DND-41 (cell line): Measurements from ENCODE around the gene LETM1.

Experiments
- ATAC-seq: fragments of 200-7000 bp; cut with Tn5 transposase; 3 replicates; pipeline ENCODE4 v1.9.1; 2021; ENCODE audit warnings: low read depth; ENCODE audit not compliant: insufficient read depth
- DNase-seq: peaks from one replicate; pipeline ENCODE4 v3.0.0-alpha.2; 2020
- H2AFZ ChIP-seq: 2 replicates; pipeline ENCODE4 v1.6.0; 2012; ENCODE audit warnings: low read depth, low read length
- H3K27ac ChIP-seq: 2 replicates; pipeline ENCODE4 v1.5.1; 2012; ENCODE audit warnings: low read length, inconsistent platforms
- H3K27me3 ChIP-seq: fragments of 200-600 bp; sonication (generic); 2 replicates; pipeline ENCODE4 v1.6.0; 2012; ENCODE audit warnings: low read length, mild to moderate bottlenecking, inconsistent platforms; ENCODE audit not compliant: insufficient read depth, poor library complexity
- H3K36me3 ChIP-seq: 2 replicates; pipeline ENCODE4 v1.5.1; 2012; ENCODE audit warnings: low read length, inconsistent platforms; ENCODE audit not compliant: insufficient read depth
- H3K4me1 ChIP-seq: 2 replicates; pipeline ENCODE4 v1.5.1; 2012; ENCODE audit warnings: mild to moderate bottlenecking, low read length; ENCODE audit not compliant: insufficient read depth
- H3K4me2 ChIP-seq: 2 replicates; pipeline ENCODE4 v1.6.0; 2012; ENCODE audit warnings: mild to moderate bottlenecking, moderate library complexity, low read length, inconsistent platforms; ENCODE audit not compliant: insufficient read depth
- H3K4me3 ChIP-seq, 2 experiments: fragments of 200-600 bp in 1 of 2; shearing (Covaris generic) in 1 of 2; 2 replicates each; pipeline ENCODE4 v1.5.1; 2012 to 2016; ENCODE audit warnings: inconsistent platforms in 2 of 2, low read length in 2 of 2, mild to moderate bottlenecking in 2 of 2, low read depth in 1 of 2, moderate library complexity in 1 of 2
- H3K79me2 ChIP-seq: 2 replicates; pipeline ENCODE4 v1.6.0; 2012; ENCODE audit warnings: low read length, inconsistent platforms; ENCODE audit not compliant: insufficient read depth
- H3K9ac ChIP-seq: 2 replicates; pipeline ENCODE4 v1.6.0; 2012; ENCODE audit warnings: low read depth, mild to moderate bottlenecking, inconsistent platforms, low read length, moderate library complexity
- H3K9me3 ChIP-seq: 2 replicates; pipeline ENCODE4 v1.5.1; 2012; ENCODE audit warnings: low read length, moderate library complexity, mild to moderate bottlenecking, inconsistent platforms; ENCODE audit not compliant: insufficient read depth, severe bottlenecking
- H4K20me1 ChIP-seq: 2 replicates; pipeline ENCODE4 v1.6.0; 2012; ENCODE audit warnings: low read length; ENCODE audit not compliant: insufficient read depth
- CTCF ChIP-seq: IDR thresholded peaks from 2 replicates; pipeline ENCODE4 v1.5.1; 2012; ENCODE audit warnings: borderline replicate concordance, low read length, moderate library complexity, mild to moderate bottlenecking; ENCODE audit not compliant: poor library complexity, severe bottlenecking; ENCODE audit errors: extremely low read depth
- EZH2 ChIP-seq: IDR thresholded peaks from 3 replicates; pipeline ENCODE4 v1.6.1; 2012; ENCODE audit warnings: borderline replicate concordance, low read depth, mild to moderate bottlenecking, moderate library complexity, low read length, inconsistent platforms; ENCODE audit not compliant: severe bottlenecking

The LETM1 gene

GRCh38 chr4:1842993-1843448 is 12.9 kb downstream of the LETM1 start:
- peaks cover 74% of the 10 kb centered on the region for H3K79me2 ChIP-seq
- no peak for DNase-seq
- H3K9ac ChIP-seq: no peak overlapping the region
- no peaks in the 10 kb centered on the region for H3K27me3 ChIP-seq
- TF ChIP-seq CTCF (no peak), EZH2 (no peak)
- H3K36me3 ChIP-seq: peaks cover 84% of the 10 kb centered on the region
- no peak overlapping the region for H3K4me2 ChIP-seq
- no peak overlapping the region for H3K4me3 ChIP-seq
- no peak for ATAC-seq
- H3K4me1 ChIP-seq: peaks cover 4% of the 10 kb centered on the region; the same call in 1 of the 2 replicates
- H3K9me3 ChIP-seq: no peaks in the 10 kb centered on the region
- H2AFZ ChIP-seq: no peak overlapping the region
- no peak overlapping the region for H3K27ac ChIP-seq
- peaks cover 39% of the 10 kb centered on the region for H4K20me1 ChIP-seq

GRCh38 chr4:1842339-1842895 is 13.5 kb downstream of the LETM1 start:
- H3K4me3 ChIP-seq: no peak overlapping the region
- no peaks in the 10 kb centered on the region for H3K27me3 ChIP-seq
- ATAC-seq (no peak; the same call in 2 of the 3 replicates), DNase-seq (no peak)
- H4K20me1 ChIP-seq: peaks cover 39% of the 10 kb centered on the region
- no peaks in the 10 kb centered on the region for H3K9me3 ChIP-seq
- H3K4me2 ChIP-seq: no peak overlapping the region
- H3K4me1 ChIP-seq: peaks cover 4% of the 10 kb centered on the region; the same call in 1 of the 2 replicates
- TF ChIP-seq CTCF (no peak), EZH2 (no peak)
- no peak overlapping the region for H2AFZ ChIP-seq
- peaks cover 82% of the 10 kb centered on the region for H3K36me3 ChIP-seq
- no peak overlapping the region for H3K27ac ChIP-seq
- peaks cover 73% of the 10 kb centered on the region for H3K79me2 ChIP-seq
- no peak overlapping the region for H3K9ac ChIP-seq

- H4K20me1 ChIP-seq: peaks cover 39% of the 10 kb centered on the region
- no peak for ATAC-seq
- H3K4me3 ChIP-seq: no peak overlapping the region
- H2AFZ ChIP-seq: no peak overlapping the region
- TF ChIP-seq EZH2 (no peak), CTCF (no peak)
- peaks cover 70% of the 10 kb centered on the region for H3K79me2 ChIP-seq
- peaks cover 4% of the 10 kb centered on the region; the same call in 1 of the 2 replicates for H3K4me1 ChIP-seq
- H3K36me3 ChIP-seq: peaks cover 82% of the 10 kb centered on the region
- H3K4me2 ChIP-seq: no peak overlapping the region
- peak overlapping the region; percentile 27 for H3K27ac ChIP-seq
- DNase-seq: no peak
- H3K9me3 ChIP-seq: no peaks in the 10 kb centered on the region
- H3K27me3 ChIP-seq: no peaks in the 10 kb centered on the region
- no peak overlapping the region for H3K9ac ChIP-seq
These were observed 14.1 kb downstream of the LETM1 start for GRCh38 chr4:1841887-1842210.
